ENCODE results near the gene BMP8A.
A peak's percentile ranks its signal among the peaks of the same experiment; 100 is the strongest.

BMP8A gene

DNA sequence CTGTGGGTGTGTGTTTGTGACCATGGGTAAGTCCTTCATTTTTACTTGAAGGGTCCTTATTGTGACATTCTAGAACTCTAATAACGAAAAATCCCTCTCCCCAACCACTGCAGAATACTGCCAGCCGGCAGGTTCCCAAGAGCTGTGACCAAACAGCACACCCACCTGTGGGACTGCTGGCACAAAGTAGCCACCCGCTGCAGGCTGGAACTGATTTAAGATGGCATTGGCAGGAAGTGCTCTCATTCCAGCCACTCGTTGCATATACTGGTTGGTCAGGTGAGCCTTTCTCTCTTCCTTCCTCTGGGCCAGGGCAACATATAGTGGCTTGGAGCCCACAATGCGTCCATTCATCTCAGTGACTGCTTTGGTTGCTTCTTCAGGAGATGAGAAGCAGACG lies 73.5 kb downstream of the BMP8A start:
- Mint-ChIP-seq H3K4me3 (no peak overlapping the region), H3K9me3 (no peaks in the 10 kb centered on the region), H3K27ac (no peak overlapping the region), H3K4me1 (peaks cover 10% of the 10 kb centered on the region), H3K36me3 (peaks cover 47% of the 10 kb centered on the region), H3K27me3 (no peaks in the 10 kb centered on the region)

- H3K4me3 Mint-ChIP-seq, result no peak overlapping the region
- peaks cover 38% of the 10 kb centered on the region for H3K36me3 Mint-ChIP-seq
- H3K4me1 Mint-ChIP-seq, result peaks cover 21% of the 10 kb centered on the region
Measured at GRCh38 chr1:39566441-39567137, 75.2 kb downstream of the BMP8A start.

DNA sequence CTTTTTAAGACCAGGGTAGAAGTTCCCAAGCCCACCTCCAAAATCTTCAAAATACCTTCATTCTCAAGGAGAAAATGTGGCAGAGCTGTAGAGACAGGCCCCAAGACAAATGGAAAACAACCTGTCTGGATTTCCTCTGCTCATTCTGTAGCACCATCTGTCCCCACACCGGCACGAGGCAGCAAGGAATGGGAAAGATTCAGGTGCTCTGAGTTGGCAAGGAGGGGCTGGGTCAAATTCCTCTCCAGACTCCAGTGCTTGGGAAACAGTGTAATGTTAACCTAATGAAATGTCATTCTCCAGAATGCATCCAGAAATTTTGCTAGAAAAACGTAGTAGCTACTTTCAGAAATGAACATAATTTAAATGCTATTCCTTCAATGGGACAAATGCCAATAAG lies 75.9 kb downstream of the BMP8A start:
- H3K4me3 Mint-ChIP-seq, result no peak overlapping the region
- H3K27ac Mint-ChIP-seq, result no peak overlapping the region
- H3K4me1 Mint-ChIP-seq, result peaks cover 28% of the 10 kb centered on the region
- H3K36me3 Mint-ChIP-seq, result peaks cover 36% of the 10 kb centered on the region
- H3K9me3 Mint-ChIP-seq, result no peaks in the 10 kb centered on the region
- H3K27me3 Mint-ChIP-seq, result no peaks in the 10 kb centered on the region

More at GRCh38 chr1:39566441-39567137, 75.2 kb downstream of the BMP8A start:
- no peaks in the 10 kb centered on the region for H3K27me3 Mint-ChIP-seq
- peak overlapping the region; percentile 4 for H3K27ac Mint-ChIP-seq
- H3K9me3 Mint-ChIP-seq, result no peaks in the 10 kb centered on the region

DNA sequence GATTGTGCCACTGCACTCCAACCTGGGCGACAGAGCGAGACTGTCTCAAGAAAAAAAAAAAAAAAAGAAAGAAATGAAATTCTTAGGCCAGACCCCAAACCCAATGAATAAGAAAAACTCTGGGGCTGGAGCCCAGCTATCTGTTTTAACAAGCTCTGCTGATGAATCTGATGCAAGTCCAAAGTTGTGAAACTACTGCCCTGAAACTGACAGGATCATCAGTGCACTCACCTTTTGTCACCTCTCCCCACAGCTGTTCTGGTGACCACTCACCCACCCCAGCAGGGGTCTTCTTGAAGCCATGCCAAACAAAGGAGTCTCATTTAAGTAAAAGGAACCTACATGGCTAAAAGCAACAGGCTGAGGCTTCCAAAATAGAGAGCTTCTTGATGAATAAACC lies 76.8 kb downstream of the BMP8A start:
- no peaks in the 10 kb centered on the region for H3K27me3 Mint-ChIP-seq
- peak overlapping the region; percentile 35 for H3K27ac Mint-ChIP-seq
- no peaks in the 10 kb centered on the region for H3K9me3 Mint-ChIP-seq
- peaks cover 34% of the 10 kb centered on the region for H3K4me1 Mint-ChIP-seq
- no peak overlapping the region for H3K4me3 Mint-ChIP-seq
- H3K36me3 Mint-ChIP-seq, result peaks cover 31% of the 10 kb centered on the region

DNA sequence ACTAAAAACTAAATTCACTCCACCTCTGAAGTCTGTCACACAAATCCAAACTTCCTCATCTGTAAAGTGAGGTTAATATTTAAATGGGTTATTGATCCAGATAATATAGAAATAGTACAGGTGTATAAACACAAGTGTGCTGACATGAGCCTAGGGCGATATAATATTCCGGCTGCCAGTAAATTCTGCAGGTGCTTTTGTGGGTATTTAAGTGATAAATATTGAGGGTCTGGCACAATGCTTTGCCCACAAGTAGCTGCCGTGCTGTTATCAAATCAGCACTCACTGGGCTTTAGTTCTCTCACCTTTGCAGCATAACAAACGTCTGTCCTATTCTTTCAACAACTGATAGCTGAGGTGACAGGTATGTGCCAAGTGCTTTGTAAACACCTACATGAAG lies 77.6 kb downstream of the BMP8A start:
- no peaks in the 10 kb centered on the region for H3K27me3 Mint-ChIP-seq
- peak overlapping the region; percentile 49 for H3K27ac Mint-ChIP-seq
- no peak overlapping the region for H3K4me3 Mint-ChIP-seq
- H3K9me3 Mint-ChIP-seq, result no peaks in the 10 kb centered on the region
- peaks cover 42% of the 10 kb centered on the region for H3K4me1 Mint-ChIP-seq
- H3K36me3 Mint-ChIP-seq, result peaks cover 34% of the 10 kb centered on the region

DNA sequence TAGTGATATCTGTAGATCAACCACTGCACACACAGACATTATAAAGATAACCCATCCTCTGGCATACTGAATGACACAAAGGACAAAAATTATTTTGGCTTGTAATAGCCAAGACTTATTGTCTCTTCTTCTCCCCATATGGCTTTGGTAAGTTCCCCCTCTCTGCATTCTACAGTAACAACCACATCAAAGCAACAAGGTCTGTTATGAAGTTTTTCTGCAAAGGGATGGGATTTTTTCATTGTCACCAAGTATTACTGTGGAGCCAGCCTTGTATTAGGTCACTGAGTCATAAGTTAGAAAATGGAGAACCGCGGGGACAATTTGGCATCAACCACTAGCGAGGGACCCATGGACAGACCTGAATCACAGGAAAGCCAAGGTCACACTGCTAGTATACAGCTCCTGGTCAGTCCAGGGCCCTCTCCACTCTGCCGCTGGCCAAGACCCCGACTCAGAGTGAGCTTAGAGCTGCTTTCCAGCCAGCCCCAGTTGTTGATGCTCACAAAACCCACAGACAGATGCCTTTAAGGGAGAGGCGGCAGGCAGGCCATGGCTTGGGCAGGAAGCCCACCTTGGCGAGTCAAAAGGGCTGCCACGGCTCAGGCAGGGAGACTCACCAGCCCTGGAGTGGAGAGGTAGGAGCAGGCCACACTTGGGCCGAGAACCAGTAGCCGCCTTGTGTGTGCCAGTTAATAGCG lies 79.2 kb downstream of the BMP8A start:
- no peaks in the 10 kb centered on the region for H3K27me3 Mint-ChIP-seq
- H3K27ac Mint-ChIP-seq, result no peak overlapping the region
- peaks cover 42% of the 10 kb centered on the region for H3K36me3 Mint-ChIP-seq
- H3K4me3 Mint-ChIP-seq, result no peak overlapping the region
- peaks cover 51% of the 10 kb centered on the region for H3K4me1 Mint-ChIP-seq
- H3K9me3 Mint-ChIP-seq, result no peaks in the 10 kb centered on the region

- Mint-ChIP-seq H3K36me3 (peaks cover 42% of the 10 kb centered on the region), H3K9me3 (no peaks in the 10 kb centered on the region), H3K27me3 (no peaks in the 10 kb centered on the region), H3K4me3 (no peak overlapping the region), H3K4me1 (peaks cover 51% of the 10 kb centered on the region), H3K27ac (no peak overlapping the region)
Measured at GRCh38 chr1:39571178-39571483, 79.7 kb downstream of the BMP8A start.

- Mint-ChIP-seq H3K4me3 (peak overlapping the region; percentile 96), H3K27me3 (no peaks in the 10 kb centered on the region), H3K4me1 (peaks cover 47% of the 10 kb centered on the region), H3K36me3 (peaks cover 31% of the 10 kb centered on the region), H3K9me3 (no peaks in the 10 kb centered on the region), H3K27ac (peak overlapping the region; percentile 8)
Measured at GRCh38 chr1:39572379-39573096, 81.1 kb downstream of the BMP8A start.

- Mint-ChIP-seq H3K9me3 (no peaks in the 10 kb centered on the region), H3K4me1 (peaks cover 47% of the 10 kb centered on the region), H3K27ac (no peak overlapping the region), H3K4me3 (peak overlapping the region; percentile 96), H3K27me3 (no peaks in the 10 kb centered on the region), H3K36me3 (peaks cover 29% of the 10 kb centered on the region)
Measured at GRCh38 chr1:39573097-39573465, 81.6 kb downstream of the BMP8A start.

DNA sequence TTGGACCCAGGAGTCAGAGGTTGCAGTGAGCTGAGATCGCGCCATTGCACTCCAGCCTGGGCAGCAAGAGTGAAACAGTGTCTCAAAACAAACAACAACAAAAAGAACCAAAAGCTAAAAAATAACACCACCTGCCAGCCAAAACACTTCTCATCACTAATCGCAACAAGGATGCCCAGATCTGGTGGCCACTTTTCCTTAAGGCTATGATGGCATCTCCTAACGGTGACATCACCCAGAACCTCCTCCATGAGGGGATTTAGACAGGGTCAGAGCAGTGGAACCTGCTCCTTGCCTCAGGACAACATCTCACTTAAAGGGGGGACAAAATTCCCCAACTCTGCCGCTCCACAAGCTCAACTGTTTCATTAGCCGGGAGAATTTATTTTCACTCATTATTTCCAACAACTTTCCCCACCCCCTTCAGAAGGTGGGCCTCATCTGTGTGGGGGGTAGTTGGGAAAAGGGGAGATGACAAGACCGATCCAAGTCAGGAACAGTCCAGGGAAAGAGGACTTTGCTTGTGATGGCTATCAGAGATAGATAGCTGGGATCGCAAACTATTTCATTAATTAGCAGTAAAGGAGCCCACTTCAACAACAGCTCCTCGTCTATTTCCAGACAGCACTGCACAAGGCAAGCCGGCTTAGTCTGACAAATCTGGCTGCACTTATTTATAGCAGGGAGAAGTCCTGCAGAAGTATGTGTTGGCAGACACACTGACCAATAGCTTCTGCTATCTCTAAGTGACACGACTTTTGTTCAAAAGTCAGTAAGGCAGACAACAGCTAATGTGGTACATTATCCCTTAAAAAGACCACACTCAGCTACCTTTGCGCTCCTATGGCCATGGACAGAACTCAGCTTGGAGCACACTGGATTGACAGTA lies 82.5 kb downstream of the BMP8A start:
- H3K4me3 Mint-ChIP-seq, result peak overlapping the region; percentile 96
- peak overlapping the region; percentile 81 for H3K27ac Mint-ChIP-seq
- no peaks in the 10 kb centered on the region for H3K9me3 Mint-ChIP-seq
- no peaks in the 10 kb centered on the region for H3K27me3 Mint-ChIP-seq
- peaks cover 47% of the 10 kb centered on the region for H3K4me1 Mint-ChIP-seq
- peaks cover 24% of the 10 kb centered on the region for H3K36me3 Mint-ChIP-seq

- peak overlapping the region; percentile 80 for H3K27ac Mint-ChIP-seq
- peaks cover 24% of the 10 kb centered on the region for H3K36me3 Mint-ChIP-seq
- no peaks in the 10 kb centered on the region for H3K9me3 Mint-ChIP-seq
- H3K27me3 Mint-ChIP-seq, result no peaks in the 10 kb centered on the region
- peaks cover 47% of the 10 kb centered on the region for H3K4me1 Mint-ChIP-seq
- H3K4me3 Mint-ChIP-seq, result peak overlapping the region; percentile 96
Measured at GRCh38 chr1:39574646-39575045, 83.2 kb downstream of the BMP8A start.

Measured in activated naive CD4-positive, alpha-beta T cell treated with anti-CD3 and anti-CD28 coated beads, Interleukin-2, amount 50 U/mL, for 24 hours (primary cell).